MCF 10A (cell line): ENCODE measurements around the gene CNNM2. TPM values are rescaled to one million over a fixed set of nuclear protein-coding genes. Genes with fewer than 3 reads are reported as not detected.
"Not testable (repeated sequence)": the region's sequence is repeated elsewhere in the genome, so short reads cannot be mapped to it uniquely, and the experiment has no call there.

Source experiments
- BruUV-seq: library from RNA; stranded (reverse); fragments of 400-500 nt; replicated peaks from 2 replicates; lab custom pipeline; 2021; lab: Mats Ljungman, UMichigan
- CTCF ChIA-PET: fragments of 300-600 bp; sonication (Branson Sonifier 250); formaldehyde crosslinking; extraction: SDS; loops from one replicate; lab custom pipeline; 2021; ENCODE audit warnings: antibody characterized with exemption, inconsistent platforms; lab: Yijun Ruan, JAX
- POLR2A ChIA-PET: fragments of 300-600, 350-650 bp; sonication (Branson Sonifier 250); formaldehyde crosslinking; extraction: SDS; loops from one replicate; lab custom pipeline; 2020; ENCODE audit warnings: antibody characterized with exemption, inconsistent platforms; lab: Yijun Ruan, JAX
- DNase-seq: peaks from one replicate; pipeline ENCODE4 v3.0.0-alpha.2; 2018; ENCODE audit not compliant: unreplicated experiment
- H3K27ac Mint-ChIP-seq: one replicate; pipeline ENCODE4 v1.8.0; 2022; ENCODE audit warnings: mild to moderate bottlenecking, low read depth, mixed read lengths; ENCODE audit not compliant: unreplicated experiment
- H3K27me3 Mint-ChIP-seq: one replicate; pipeline ENCODE4 v1.8.0; 2022; ENCODE audit warnings: mixed read lengths; ENCODE audit not compliant: insufficient read depth, unreplicated experiment
- H3K36me3 Mint-ChIP-seq: one replicate; pipeline ENCODE4 v1.8.0; 2022; ENCODE audit warnings: mild to moderate bottlenecking, moderate library complexity, mixed read lengths; ENCODE audit not compliant: insufficient read depth, unreplicated experiment
- H3K4me1 Mint-ChIP-seq: one replicate; pipeline ENCODE4 v1.8.0; 2022; ENCODE audit warnings: mixed read lengths; ENCODE audit not compliant: insufficient read depth, unreplicated experiment
- H3K4me3 Mint-ChIP-seq: one replicate; pipeline ENCODE4 v1.8.0; 2022; ENCODE audit warnings: mild to moderate bottlenecking, moderate library complexity, mixed read lengths; ENCODE audit not compliant: unreplicated experiment
- H3K9me3 Mint-ChIP-seq: one replicate; pipeline ENCODE4 v1.8.0; 2022; ENCODE audit warnings: mixed read lengths; ENCODE audit not compliant: unreplicated experiment
- intact Hi-C: fragments of 100-400 bp; cut with micrococcal nuclease; formaldehyde crosslinking; loops from 2 replicates; pipeline ENCODE4 v1.14.1; 2022
- total RNA-seq: library from RNA; stranded (reverse); gene quantifications from 2 replicates; pipeline ENCODE4 v1.2.3, GENCODE V29; 2022
- TF ChIP-seq, protein P1 (sequence below): fragments of 200-600 bp; IDR thresholded peaks from one replicate; pipeline ENCODE4 v1.8.0; 2022; ENCODE audit warnings: antibody characterized with exemption, mild to moderate bottlenecking; ENCODE audit not compliant: unreplicated experiment

Gene CNNM2
- total RNA-seq, 1 experiment from 2014 or later = 5.6 TPM

DNA sequence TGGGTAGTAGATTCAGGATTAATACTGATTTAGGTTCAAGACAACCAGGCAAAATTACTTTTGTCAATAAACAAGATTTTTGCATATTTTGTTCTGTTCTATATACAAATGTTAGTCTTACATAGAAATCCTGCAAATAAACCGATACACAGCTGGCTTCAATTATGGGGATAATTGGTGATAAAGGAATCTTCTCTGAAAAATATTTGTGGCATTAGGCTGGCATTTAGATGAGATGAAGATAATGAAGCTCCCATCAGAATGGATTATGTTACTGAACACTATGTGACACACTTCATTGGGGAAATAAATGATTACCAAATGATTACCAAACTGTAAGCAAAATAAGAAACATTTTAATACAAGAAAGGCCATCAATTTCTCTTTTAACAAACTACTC lies 209.1 kb downstream of the CNNM2 start:
- peak overlapping the region; percentile 5 for H3K27ac Mint-ChIP-seq
- no peak for DNase-seq
- H3K9me3 Mint-ChIP-seq = no peaks in the 10 kb centered on the region
- TF ChIP-seq, protein P1, sequence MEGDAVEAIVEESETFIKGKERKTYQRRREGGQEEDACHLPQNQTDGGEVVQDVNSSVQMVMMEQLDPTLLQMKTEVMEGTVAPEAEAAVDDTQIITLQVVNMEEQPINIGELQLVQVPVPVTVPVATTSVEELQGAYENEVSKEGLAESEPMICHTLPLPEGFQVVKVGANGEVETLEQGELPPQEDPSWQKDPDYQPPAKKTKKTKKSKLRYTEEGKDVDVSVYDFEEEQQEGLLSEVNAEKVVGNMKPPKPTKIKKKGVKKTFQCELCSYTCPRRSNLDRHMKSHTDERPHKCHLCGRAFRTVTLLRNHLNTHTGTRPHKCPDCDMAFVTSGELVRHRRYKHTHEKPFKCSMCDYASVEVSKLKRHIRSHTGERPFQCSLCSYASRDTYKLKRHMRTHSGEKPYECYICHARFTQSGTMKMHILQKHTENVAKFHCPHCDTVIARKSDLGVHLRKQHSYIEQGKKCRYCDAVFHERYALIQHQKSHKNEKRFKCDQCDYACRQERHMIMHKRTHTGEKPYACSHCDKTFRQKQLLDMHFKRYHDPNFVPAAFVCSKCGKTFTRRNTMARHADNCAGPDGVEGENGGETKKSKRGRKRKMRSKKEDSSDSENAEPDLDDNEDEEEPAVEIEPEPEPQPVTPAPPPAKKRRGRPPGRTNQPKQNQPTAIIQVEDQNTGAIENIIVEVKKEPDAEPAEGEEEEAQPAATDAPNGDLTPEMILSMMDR = no peak
- no peak overlapping the region for H3K4me3 Mint-ChIP-seq
- no peaks in the 10 kb centered on the region for H3K27me3 Mint-ChIP-seq
- no TSS peak for BruUV-seq
- ChIA-PET CTCF (no interaction called here), POLR2A (no interaction called here)
- H3K4me1 Mint-ChIP-seq = no peaks in the 10 kb centered on the region
- peaks cover 32% of the 10 kb centered on the region for H3K36me3 Mint-ChIP-seq
- intact Hi-C loops = no loop called here

DNA sequence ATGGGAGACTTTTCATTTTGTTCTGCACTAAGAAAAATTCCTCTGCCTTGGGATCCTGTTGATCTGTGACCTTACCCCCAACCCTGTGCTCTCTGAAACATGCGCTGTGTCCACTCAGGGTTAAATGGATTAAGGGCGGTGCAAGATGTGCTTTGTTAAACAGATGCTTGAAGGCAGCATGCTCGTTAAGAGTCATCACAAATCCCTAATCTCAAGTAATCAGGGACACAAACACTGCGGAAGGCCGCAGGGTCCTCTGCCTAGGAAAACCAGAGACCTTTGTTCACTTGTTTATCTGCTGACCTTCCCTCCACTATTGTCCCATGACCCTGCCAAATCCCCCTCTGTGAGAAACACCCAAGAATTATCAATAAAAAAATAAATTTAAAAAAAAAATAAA lies 212.1 kb downstream of the CNNM2 start:
- intact Hi-C loops, H3K4me3 Mint-ChIP-seq, CTCF ChIA-PET, H3K27me3 Mint-ChIP-seq, H3K9me3 Mint-ChIP-seq, H3K27ac Mint-ChIP-seq, POLR2A ChIA-PET, BruUV-seq, DNase-seq, H3K4me1 Mint-ChIP-seq: not testable (repeated sequence)
- H3K36me3 Mint-ChIP-seq = peaks cover 40% of the 10 kb centered on the region

- no peak overlapping the region for H3K27ac Mint-ChIP-seq
- H3K4me1 Mint-ChIP-seq = no peaks in the 10 kb centered on the region
- no peaks in the 10 kb centered on the region for H3K9me3 Mint-ChIP-seq
- H3K4me3 Mint-ChIP-seq = no peak overlapping the region
- POLR2A ChIA-PET = no interaction called here
- intact Hi-C loops = no loop called here
- peaks cover 42% of the 10 kb centered on the region for H3K36me3 Mint-ChIP-seq
- BruUV-seq = no TSS peak
- no peaks in the 10 kb centered on the region for H3K27me3 Mint-ChIP-seq
- DNase-seq = no peak
- TF ChIP-seq, protein P1 = no peak
- CTCF ChIA-PET = no interaction called here
Observed at GRCh38 chr10:103130910-103131309, 212.8 kb downstream of the CNNM2 start.

- H3K4me1 Mint-ChIP-seq, H3K27ac Mint-ChIP-seq, CTCF ChIA-PET, BruUV-seq, H3K27me3 Mint-ChIP-seq, intact Hi-C loops, H3K9me3 Mint-ChIP-seq, DNase-seq, POLR2A ChIA-PET, H3K4me3 Mint-ChIP-seq: not testable (repeated sequence)
- H3K36me3 Mint-ChIP-seq = peaks cover 46% of the 10 kb centered on the region
Observed at GRCh38 chr10:103135168-103135567, 217.1 kb downstream of the CNNM2 start.

GRCh38 chr10:103139803-103140202 lies 221.7 kb downstream of the CNNM2 start:
- intact Hi-C loops = no loop called here
- H3K4me1 Mint-ChIP-seq = no peaks in the 10 kb centered on the region
- H3K4me3 Mint-ChIP-seq = no peak overlapping the region
- CTCF ChIA-PET = no interaction called here
- POLR2A ChIA-PET = no interaction called here
- H3K27me3 Mint-ChIP-seq = no peaks in the 10 kb centered on the region
- DNase-seq = no peak
- no peaks in the 10 kb centered on the region for H3K9me3 Mint-ChIP-seq
- H3K27ac Mint-ChIP-seq = no peak overlapping the region
- BruUV-seq = no TSS peak
- peaks cover 48% of the 10 kb centered on the region for H3K36me3 Mint-ChIP-seq
- TF ChIP-seq, protein P1 = no peak

Other genes with a start within 250 kb of the CNNM2 start
- gene ARL3, start 203.9 kb upstream of the CNNM2 start, total RNA-seq = 6.8 and 7.0 TPM in 2 replicates
- gene SFXN2, start 203.7 kb upstream of the CNNM2 start, total RNA-seq = 7.2 and 12.9 TPM in 2 replicates
- gene WBP1L, start 174.3 kb upstream of the CNNM2 start, total RNA-seq = 19.8 and 24.8 TPM in 2 replicates
- gene CYP17A1, start 80.9 kb upstream of the CNNM2 start, total RNA-seq = not detected in 2 replicates
- 13.1 and 18.0 TPM in 2 replicates for gene BORCS7, start 64.0 kb upstream of the CNNM2 start, total RNA-seq
- 0.25 and 0.26 TPM in 2 replicates for gene AS3MT, start 48.8 kb upstream of the CNNM2 start, total RNA-seq